Endothelial cell of umbilical vein (primary cell): ENCODE measurements around the gene CIITA. TPM values are rescaled to one million over a fixed set of nuclear protein-coding genes. Genes with fewer than 3 reads are reported as not detected.

Experiments
- BruUV-seq: library from RNA; stranded (reverse); fragments of 400-500 nt; replicated peaks from 2 replicates; lab custom pipeline; 2021; lab: Mats Ljungman, UMichigan
- CTCF ChIA-PET: fragments of 300-600, 350-600 bp; sonication (Branson Sonifier 250); formaldehyde crosslinking; loops from one replicate; lab custom pipeline; 2021; ENCODE audit warnings: antibody characterized with exemption, inconsistent platforms; lab: Charles Lee
- POLR2A ChIA-PET: fragments of 300-600, 350-600 bp; sonication (Branson Sonifier 250); formaldehyde crosslinking; loops from one replicate; lab custom pipeline; 2021; ENCODE audit warnings: antibody characterized with exemption, inconsistent platforms; lab: Charles Lee
- DNase-seq: peaks from one replicate; pipeline ENCODE4 v3.0.0-alpha.2; 2011; ENCODE audit warnings: low read depth, low spot score
- FAIRE-seq: peaks from 2 replicates; lab custom pipeline; 2011; peaks lifted over from hg19 to GRCh38; lab: Jason Lieb, UNC
- H2AFZ ChIP-seq: 2 replicates; pipeline ENCODE4 v1.6.0; 2012; ENCODE audit warnings: low read depth, low read length, control low read depth, inconsistent platforms
- H3K27ac ChIP-seq: 2 replicates; pipeline ENCODE4 v1.5.1; 2011; ENCODE audit warnings: low read depth, mild to moderate bottlenecking, control low read depth, low read length, moderate library complexity; ENCODE audit not compliant: insufficient read depth
- H3K27me3 ChIP-seq, 2 experiments: 2 replicates each; pipeline versions ENCODE4 v1.6.0 to v1.6.1; 2011; ENCODE audit warnings: low read length in 2 of 2, mixed read lengths in 1 of 2; ENCODE audit not compliant: control insufficient read depth in 2 of 2, insufficient read depth in 2 of 2
- H3K36me3 ChIP-seq, 2 experiments: 2 replicates in 1 of 2; 3 replicates in 1 of 2; pipeline ENCODE4 v1.5.1; 2011; ENCODE audit warnings: low read length in 2 of 2, mild to moderate bottlenecking in 1 of 2, moderate library complexity in 1 of 2; ENCODE audit not compliant: control insufficient read depth in 2 of 2, insufficient read depth in 2 of 2; ENCODE audit errors: extremely low read depth in 1 of 2
- H3K4me1 ChIP-seq: 3 replicates; pipeline ENCODE4 v1.5.1; 2011; ENCODE audit warnings: mild to moderate bottlenecking, low read length; ENCODE audit not compliant: control insufficient read depth, insufficient read depth; ENCODE audit errors: extremely low read depth
- H3K4me2 ChIP-seq: 2 replicates; pipeline ENCODE4 v1.6.1; 2011; ENCODE audit warnings: low read length, control low read depth, mixed read lengths; ENCODE audit not compliant: insufficient read depth
- H3K4me3 ChIP-seq, 3 experiments: fragments of 200-600 bp in 1 of 3; sonication (generic), shearing (Covaris generic) in 1 of 3; replicated peaks in 1 of 3; 2 replicates each; pipeline ENCODE4 v1.5.1; 2011 to 2016; ENCODE audit warnings: control low read depth in 3 of 3, low read length in 3 of 3, mild to moderate bottlenecking in 2 of 3, inconsistent platforms in 1 of 3, low read depth in 1 of 3, moderate library complexity in 1 of 3; ENCODE audit not compliant: insufficient read depth in 1 of 3
- H3K79me2 ChIP-seq: 2 replicates; pipeline ENCODE4 v1.6.0; 2012; ENCODE audit warnings: low read length, inconsistent platforms; ENCODE audit not compliant: control insufficient read depth, insufficient read depth
- H3K9ac ChIP-seq: replicated peaks from 2 replicates; pipeline ENCODE3; 2011; ENCODE audit warnings: low read length, control low read depth; ENCODE audit not compliant: insufficient read depth; ENCODE audit errors: extremely low read depth
- H3K9me1 ChIP-seq: replicated peaks from 3 replicates; pipeline ENCODE4 v1.6.0; 2011; ENCODE audit warnings: mild to moderate bottlenecking, low read length; ENCODE audit not compliant: control insufficient read depth, insufficient read depth; ENCODE audit errors: extremely low read depth
- H3K9me3 ChIP-seq: replicated peaks from 2 replicates; pipeline ENCODE4 v1.5.1; 2012; ENCODE audit warnings: low read length, inconsistent platforms; ENCODE audit not compliant: control insufficient read depth, insufficient read depth
- H4K20me1 ChIP-seq: replicated peaks from 2 replicates; pipeline ENCODE3; 2011; ENCODE audit warnings: mild to moderate bottlenecking, low read length; ENCODE audit not compliant: control insufficient read depth, insufficient read depth; ENCODE audit errors: extremely low read depth
- CTCF ChIP-seq, 2 donors: IDR thresholded peaks; 1 replicate in 1 of 2; 2 replicates in 1 of 2; pipeline ENCODE4 v1.5.1; 2011; ENCODE audit warnings: low read length in 2 of 2, mild to moderate bottlenecking in 2 of 2, moderate library complexity in 2 of 2, control low read depth in 1 of 2, inconsistent platforms in 1 of 2, low read depth in 1 of 2; ENCODE audit not compliant: insufficient read depth in 1 of 2; ENCODE audit errors: extremely low read depth in 1 of 2
- GATA2 ChIP-seq: IDR thresholded peaks from 2 replicates; pipeline ENCODE4 v1.7.0; 2011; ENCODE audit warnings: low read depth, mild to moderate bottlenecking, moderate library complexity, mixed read lengths, low read length; ENCODE audit not compliant: insufficient read length, insufficient read depth
- JUN ChIP-seq: IDR thresholded peaks from 2 replicates; pipeline ENCODE4 v1.6.1; 2011; ENCODE audit warnings: borderline replicate concordance, low read depth; ENCODE audit not compliant: insufficient read length, insufficient read depth
- MYC ChIP-seq: IDR thresholded peaks from one replicate; pipeline ENCODE4 v1.6.1; 2011; ENCODE audit warnings: mild to moderate bottlenecking, low read depth, low read length
- POLR2AphosphoS5 ChIP-seq: IDR thresholded peaks from 2 replicates; pipeline ENCODE4 v1.6.1; 2012; ENCODE audit warnings: low read depth, mild to moderate bottlenecking, control low read depth, low read length, moderate library complexity; ENCODE audit not compliant: insufficient read depth
- dilution Hi-C: fragments of 300-500 bp; cut with MboI; formaldehyde crosslinking; loops from one replicate; pipeline ENCODE4 v1.15.0; 2019; ENCODE audit warnings: low sequenced_read_pairs; ENCODE audit not compliant: extremely low pct_ligation_motif_present
- intact Hi-C: fragments of 100-400 bp; cut with micrococcal nuclease; formaldehyde crosslinking; loops from one replicate; pipeline ENCODE4 v1.10.0; 2022
- polyA plus RNA-seq, 4 experiments: library from polyadenylated mRNA; depleted of rRNA in 3 of 4; stranded (reverse) in 3 of 4; unstranded in 1 of 4; fragments of >200 nt; gene quantifications; 2 replicates each; pipeline versions ENCODE4 v1.2.1 to v1.2.3, GENCODE V29; 2011 to 2012; ENCODE audit warnings: missing spikeins in 1 of 4
- total RNA-seq: library from RNA; stranded (reverse); gene quantifications from 2 replicates; pipeline ENCODE4 v1.2.3, GENCODE V29; 2021

CIITA gene
- total and polyA plus RNA-seq, 2 donors (not counting 3 experiments of a cell fraction or from before 2014, with no cell fraction given), result not detected

GRCh38 chr16:10847176-10847575 lies 29.8 kb upstream of the CIITA start:
- TF ChIP-seq GATA2, result no peak
- no peak for TF ChIP-seq POLR2AphosphoS5
- TF ChIP-seq JUN, result no peak
- TF ChIP-seq MYC, result no peak
- no peak for TF ChIP-seq CTCF (IDR thresholded peaks at IDR 0.05; ENCODE audit: extremely low read depth in 1 of 2, insufficient read depth in 1 of 2, low read depth in 1 of 2, low read length in 2 of 2)
- ChIA-PET CTCF (no interaction called here), POLR2A (no interaction called here)
- no peak overlapping the region for H3K9ac ChIP-seq
- H3K79me2 ChIP-seq, result no peaks in the 10 kb centered on the region
- H2AFZ ChIP-seq, result no peak overlapping the region
- intact Hi-C loops, result no loop called here
- H3K4me2 ChIP-seq, result no peak overlapping the region
- no peaks in the 10 kb centered on the region for H3K9me1 ChIP-seq
- no peaks in the 10 kb centered on the region for H3K36me3 ChIP-seq
- no peak overlapping the region for H3K4me3 ChIP-seq
- no peaks in the 10 kb centered on the region for H3K27me3 ChIP-seq
- no peak overlapping the region for H3K27ac ChIP-seq
- dilution Hi-C loops, result no loop called here
- H3K9me3 ChIP-seq, result no peaks in the 10 kb centered on the region
- BruUV-seq, result no TSS peak
- H3K4me1 ChIP-seq, result no peaks in the 10 kb centered on the region
- H4K20me1 ChIP-seq, result no peaks in the 10 kb centered on the region
- DNase-seq (no peak), FAIRE-seq (no peak)
